NB4 (cell line): ENCODE data around the gene SLC37A1.

Source experiments
- DNase-seq: peaks from one replicate; pipeline ENCODE4 v3.0.0; 2010; ENCODE audit warnings: low read depth
- H3K4me3 ChIP-seq: one replicate; pipeline ENCODE4 v1.5.1; 2011; ENCODE audit warnings: mild to moderate bottlenecking, low read depth, low read length, moderate library complexity
- MYC ChIP-seq: IDR thresholded peaks from 2 replicates; pipeline ENCODE4 v1.6.1; 2011; ENCODE audit warnings: low read depth, low read length
- POLR2A ChIP-seq: IDR thresholded peaks from 2 replicates; pipeline ENCODE4 v1.6.1; 2011; ENCODE audit warnings: mild to moderate bottlenecking; ENCODE audit not compliant: insufficient read length; ENCODE audit errors: extremely low read depth
- TF ChIP-seq, protein P1 (sequence below): IDR thresholded peaks from 2 replicates; pipeline ENCODE4 v1.6.1; 2011; ENCODE audit warnings: low read depth, low read length
- TF ChIP-seq, protein P2 (sequence below): IDR thresholded peaks from one replicate; pipeline ENCODE4 v1.5.1; 2012; ENCODE audit warnings: low read depth, low read length

SLC37A1 gene

DNA sequence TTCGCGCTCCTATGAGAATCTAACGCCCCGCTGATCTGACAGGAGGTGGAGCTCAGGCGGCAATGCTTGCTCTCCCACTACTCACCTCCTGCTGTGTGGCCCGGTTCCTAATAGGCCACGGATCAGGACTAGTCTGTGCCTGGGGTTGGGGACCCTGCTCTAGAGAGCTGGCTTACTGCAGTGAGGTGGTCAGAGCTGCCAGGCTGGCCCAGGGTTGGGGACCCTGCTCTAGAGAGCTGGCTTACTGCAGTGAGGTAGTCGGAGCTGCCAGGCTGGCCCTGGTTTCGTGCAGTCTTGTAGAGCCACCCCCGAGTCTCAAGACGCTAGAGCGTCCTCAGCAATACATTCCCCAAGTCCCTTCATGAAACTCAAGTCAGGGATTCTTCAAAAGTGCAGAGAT is 27.5 kb downstream of the SLC37A1 start:
- TF ChIP-seq, protein P1, sequence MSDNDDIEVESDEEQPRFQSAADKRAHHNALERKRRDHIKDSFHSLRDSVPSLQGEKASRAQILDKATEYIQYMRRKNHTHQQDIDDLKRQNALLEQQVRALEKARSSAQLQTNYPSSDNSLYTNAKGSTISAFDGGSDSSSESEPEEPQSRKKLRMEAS = no peak
- TF ChIP-seq POLR2A (no peak), MYC (no peak)
- TF ChIP-seq, protein P2, sequence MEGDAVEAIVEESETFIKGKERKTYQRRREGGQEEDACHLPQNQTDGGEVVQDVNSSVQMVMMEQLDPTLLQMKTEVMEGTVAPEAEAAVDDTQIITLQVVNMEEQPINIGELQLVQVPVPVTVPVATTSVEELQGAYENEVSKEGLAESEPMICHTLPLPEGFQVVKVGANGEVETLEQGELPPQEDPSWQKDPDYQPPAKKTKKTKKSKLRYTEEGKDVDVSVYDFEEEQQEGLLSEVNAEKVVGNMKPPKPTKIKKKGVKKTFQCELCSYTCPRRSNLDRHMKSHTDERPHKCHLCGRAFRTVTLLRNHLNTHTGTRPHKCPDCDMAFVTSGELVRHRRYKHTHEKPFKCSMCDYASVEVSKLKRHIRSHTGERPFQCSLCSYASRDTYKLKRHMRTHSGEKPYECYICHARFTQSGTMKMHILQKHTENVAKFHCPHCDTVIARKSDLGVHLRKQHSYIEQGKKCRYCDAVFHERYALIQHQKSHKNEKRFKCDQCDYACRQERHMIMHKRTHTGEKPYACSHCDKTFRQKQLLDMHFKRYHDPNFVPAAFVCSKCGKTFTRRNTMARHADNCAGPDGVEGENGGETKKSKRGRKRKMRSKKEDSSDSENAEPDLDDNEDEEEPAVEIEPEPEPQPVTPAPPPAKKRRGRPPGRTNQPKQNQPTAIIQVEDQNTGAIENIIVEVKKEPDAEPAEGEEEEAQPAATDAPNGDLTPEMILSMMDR = no peak
- no peak for DNase-seq
- no peak overlapping the region for H3K4me3 ChIP-seq

DNA sequence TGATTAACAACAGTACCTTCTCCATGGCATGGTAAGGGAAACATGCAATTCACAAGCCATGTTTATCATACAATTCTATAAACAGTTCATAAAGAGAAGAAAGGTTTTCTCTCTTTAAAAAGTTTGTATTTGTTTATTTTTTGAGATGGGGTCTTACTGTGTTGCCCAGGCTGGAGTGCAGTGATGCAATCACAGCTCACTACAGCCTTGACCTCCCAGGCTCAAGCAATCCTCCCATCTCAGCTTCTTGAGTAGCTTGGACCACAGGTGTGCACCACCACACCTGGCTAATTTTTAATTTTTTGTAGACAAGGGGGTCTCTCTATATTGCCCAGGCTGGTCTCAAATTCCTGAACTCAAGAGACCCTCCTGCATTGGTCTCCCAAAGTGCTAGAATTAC is 28.0 kb downstream of the SLC37A1 start:
- H3K4me3 ChIP-seq = no peak overlapping the region
- no peak for DNase-seq
- TF ChIP-seq, protein P1 = no peak
- TF ChIP-seq MYC (no peak), POLR2A (no peak)
- TF ChIP-seq, protein P2 = no peak

DNA sequence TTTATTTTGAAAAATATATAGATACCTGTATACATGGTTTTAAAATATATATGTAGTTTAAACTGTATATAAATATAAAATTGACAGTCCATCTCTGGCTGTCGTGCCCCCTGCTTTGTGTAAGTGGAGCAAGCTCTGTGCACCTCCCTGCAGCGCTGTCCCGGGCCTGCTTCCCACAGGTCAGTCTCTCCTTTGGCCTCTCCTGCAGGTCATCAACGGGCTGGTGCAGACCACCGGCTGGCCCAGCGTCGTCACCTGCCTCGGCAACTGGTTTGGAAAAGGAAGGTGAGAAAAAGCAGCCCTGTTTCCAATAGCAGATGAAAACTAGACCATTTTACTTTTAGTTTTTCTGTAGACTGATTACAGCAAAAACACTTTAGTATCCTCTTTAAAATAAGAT is 28.5 kb downstream of the SLC37A1 start:
- DNase-seq = no peak
- TF ChIP-seq, protein P2 = no peak
- TF ChIP-seq POLR2A (no peak), MYC (no peak)
- TF ChIP-seq, protein P1 = no peak
- H3K4me3 ChIP-seq = no peak overlapping the region

DNA sequence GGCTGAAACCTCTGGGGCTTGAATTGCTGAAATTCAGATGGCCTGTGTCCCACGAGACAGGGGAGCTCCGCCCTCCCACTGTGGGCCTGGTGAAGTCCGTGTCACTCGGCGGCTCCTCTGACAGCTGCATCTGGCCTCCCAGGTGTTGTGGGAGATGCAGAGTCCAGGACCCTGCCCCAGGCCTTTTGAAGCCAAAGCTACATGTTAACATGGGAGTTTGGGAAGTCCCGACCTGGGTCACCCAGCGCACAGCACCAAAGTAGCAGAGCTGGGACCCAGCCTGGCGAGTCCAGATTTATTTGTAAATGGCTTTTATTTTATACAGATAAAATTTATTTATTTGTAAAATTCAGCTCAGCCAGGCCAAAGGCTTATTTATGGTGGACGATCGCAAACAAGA is 28.9 kb downstream of the SLC37A1 start:
- H3K4me3 ChIP-seq = no peak overlapping the region
- TF ChIP-seq, protein P2 = no peak
- TF ChIP-seq, protein P1 = no peak
- TF ChIP-seq POLR2A (no peak), MYC (no peak)
- DNase-seq = no peak

DNA sequence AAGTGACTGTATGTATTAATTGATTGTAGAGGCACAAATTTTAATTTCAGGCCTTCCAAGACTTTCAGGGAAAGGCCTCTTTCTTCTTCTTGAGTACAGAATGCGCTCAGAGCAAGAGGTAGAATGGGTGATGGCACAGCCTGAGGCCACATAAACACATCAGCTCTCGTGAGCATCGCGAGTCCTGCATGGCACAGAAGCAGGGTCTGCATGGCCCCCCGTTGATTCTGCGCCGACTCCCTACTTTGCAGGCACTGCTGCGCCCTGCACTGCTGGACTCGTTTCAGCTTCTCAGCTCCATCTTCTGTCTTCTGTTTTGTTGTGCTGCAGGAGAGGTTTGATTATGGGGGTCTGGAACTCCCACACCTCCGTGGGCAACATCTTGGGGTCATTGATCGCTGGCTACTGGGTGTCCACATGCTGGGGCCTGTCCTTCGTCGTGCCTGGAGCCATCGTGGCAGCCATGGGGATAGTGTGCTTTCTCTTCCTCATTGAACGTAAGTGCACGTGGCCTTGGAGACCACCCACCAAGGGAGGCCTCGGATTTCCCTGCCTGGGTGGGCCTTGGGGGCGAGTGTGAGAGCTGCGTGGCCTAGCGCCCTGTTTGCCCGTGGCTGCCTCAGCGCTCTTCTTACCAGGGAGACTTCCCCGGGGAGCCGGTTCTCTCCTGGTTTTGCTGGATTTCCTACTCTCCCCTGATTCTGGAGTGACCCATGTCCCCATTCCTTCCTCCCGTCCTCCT is 29.6 kb downstream of the SLC37A1 start:
- TF ChIP-seq, protein P2 = no peak
- TF ChIP-seq MYC = no peak
- TF ChIP-seq, protein P1 = no peak
- no peak for TF ChIP-seq POLR2A
- DNase-seq = no peak
- no peak overlapping the region for H3K4me3 ChIP-seq
